Stimulated activated naive CD4-positive, alpha-beta T cell (primary cell): Measurements from ENCODE around the gene SMYD3.
"Not testable (repeated sequence)": the region's sequence is repeated elsewhere in the genome, so short reads cannot be mapped to it uniquely, and the experiment has no call there.

Experiments used
- DNase-seq, 6 experiments: peaks; one replicate each; lab custom pipeline; 2025; lab: John Stamatoyannopoulos, UW

The SMYD3 gene

DNA sequence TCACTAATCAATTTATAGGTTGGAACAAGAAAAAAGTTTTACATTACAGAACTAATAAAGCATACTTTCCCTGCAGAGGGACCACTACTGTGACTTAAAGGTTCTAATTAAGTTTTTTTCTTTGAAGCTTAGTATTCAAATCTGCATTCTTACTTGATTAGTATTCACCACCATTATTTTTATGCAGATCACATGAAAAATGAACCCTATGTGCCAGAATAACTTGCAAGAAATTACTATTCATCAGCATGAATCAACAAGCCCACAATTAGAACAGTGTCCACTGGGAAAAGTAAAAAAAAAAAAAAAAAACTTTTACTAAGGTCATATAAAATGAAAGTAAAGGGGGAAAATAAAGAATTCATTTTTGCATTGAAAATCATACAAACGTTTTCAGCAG, 90.8 kb downstream of the SMYD3 start:
- no peak for DNase-seq

- DNase-seq, result no peak
These were observed 92.1 kb downstream of the SMYD3 start for GRCh38 chr1:246415028-246415427.

DNA sequence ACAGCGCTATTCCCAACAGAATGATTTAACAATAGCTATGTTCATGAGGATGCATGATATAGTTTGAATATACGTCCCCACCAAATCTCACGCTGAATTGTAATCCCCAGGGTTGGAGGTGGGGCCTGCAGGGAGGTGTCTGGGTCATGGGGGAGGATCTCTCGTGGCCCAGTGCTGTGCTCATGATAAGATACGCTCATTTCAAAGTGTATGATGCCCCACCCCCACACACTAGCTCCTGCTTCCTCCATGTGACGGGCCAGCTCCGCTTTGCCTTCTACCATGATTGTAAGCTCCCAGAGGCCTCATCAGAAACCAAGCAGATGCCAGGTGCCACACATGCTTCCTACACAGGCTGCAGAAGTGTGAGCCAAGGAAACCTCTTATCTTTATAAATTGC, 93.6 kb downstream of the SMYD3 start:
- no peak for DNase-seq

DNA sequence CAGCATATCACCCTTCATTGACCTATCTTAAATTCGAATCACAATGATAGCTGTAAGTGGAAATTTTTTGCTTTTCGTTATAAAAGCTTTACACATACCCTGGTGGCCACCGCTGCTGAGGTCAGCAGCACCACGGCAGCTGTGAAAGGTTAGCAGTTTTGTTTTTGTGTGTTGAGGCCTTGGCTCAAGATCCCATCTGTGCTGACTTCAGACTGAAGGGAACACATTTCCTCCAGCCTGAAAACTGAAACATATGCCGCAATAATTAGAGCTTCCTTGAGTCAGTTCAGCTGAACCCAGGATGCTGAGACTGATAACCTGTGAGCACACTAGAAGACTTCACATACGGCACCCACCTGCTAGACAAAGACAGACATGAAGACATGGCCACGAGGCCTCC, 103.0 kb downstream of the SMYD3 start:
- DNase-seq, result no peak

GRCh38 chr1:246398126-246398813, 108.8 kb downstream of the SMYD3 start:
- no peak for DNase-seq

- no peak for DNase-seq
These were observed 110.0 kb downstream of the SMYD3 start for GRCh38 chr1:246397046-246397445.

GRCh38 chr1:246396322-246396721, 110.8 kb downstream of the SMYD3 start:
- DNase-seq, result no peak

DNA sequence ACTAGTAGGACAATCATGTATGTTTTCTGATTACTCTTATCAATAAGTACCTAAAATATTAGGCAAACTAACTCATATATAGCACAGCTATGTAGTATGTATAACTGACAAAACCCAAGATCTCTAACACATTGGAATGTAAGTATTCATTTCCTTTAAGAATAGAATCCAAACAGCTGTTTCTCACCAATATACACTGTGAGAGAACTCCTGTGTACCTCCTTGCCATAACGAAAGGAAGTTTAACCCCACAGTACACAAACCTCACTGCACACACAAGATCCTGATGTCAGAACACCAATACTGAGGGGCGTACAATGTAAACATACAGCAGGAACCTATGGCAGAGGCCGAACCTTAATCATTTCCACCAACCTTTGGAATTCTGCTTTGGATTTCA, 113.0 kb downstream of the SMYD3 start:
- DNase-seq, result no peak

- no peak for DNase-seq
These were observed 116.2 kb downstream of the SMYD3 start for GRCh38 chr1:246390855-246391254.

GRCh38 chr1:246384616-246385015, 122.5 kb downstream of the SMYD3 start:
- no peak for DNase-seq

GRCh38 chr1:246383791-246384190, 123.3 kb downstream of the SMYD3 start:
- no peak for DNase-seq

DNA sequence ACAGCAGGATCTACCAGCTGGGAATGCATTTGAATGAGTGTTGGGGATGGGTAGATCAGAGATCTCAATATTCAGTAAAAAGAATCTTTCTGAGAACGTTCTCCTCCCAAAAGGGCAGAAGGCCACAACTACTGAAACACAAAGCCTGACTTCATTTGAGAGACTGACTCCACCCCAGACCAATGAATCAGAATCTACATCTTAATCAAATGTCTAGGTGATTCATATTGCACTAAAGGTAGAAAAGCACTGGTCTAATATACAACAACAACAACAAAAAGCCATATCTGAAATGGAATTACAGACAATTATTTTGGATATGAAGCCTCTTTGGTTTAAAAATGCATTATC, 123.9 kb downstream of the SMYD3 start:
- no peak for DNase-seq

- no peak for DNase-seq
These were observed 124.4 kb downstream of the SMYD3 start for GRCh38 chr1:246382589-246383238.

- DNase-seq, result no peak
These were observed 125.6 kb downstream of the SMYD3 start for GRCh38 chr1:246381452-246381851.

- no peak for DNase-seq
These were observed 129.4 kb downstream of the SMYD3 start for GRCh38 chr1:246377625-246378153.

- DNase-seq, result no peak
These were observed 133.1 kb downstream of the SMYD3 start for GRCh38 chr1:246373828-246374569.

DNA sequence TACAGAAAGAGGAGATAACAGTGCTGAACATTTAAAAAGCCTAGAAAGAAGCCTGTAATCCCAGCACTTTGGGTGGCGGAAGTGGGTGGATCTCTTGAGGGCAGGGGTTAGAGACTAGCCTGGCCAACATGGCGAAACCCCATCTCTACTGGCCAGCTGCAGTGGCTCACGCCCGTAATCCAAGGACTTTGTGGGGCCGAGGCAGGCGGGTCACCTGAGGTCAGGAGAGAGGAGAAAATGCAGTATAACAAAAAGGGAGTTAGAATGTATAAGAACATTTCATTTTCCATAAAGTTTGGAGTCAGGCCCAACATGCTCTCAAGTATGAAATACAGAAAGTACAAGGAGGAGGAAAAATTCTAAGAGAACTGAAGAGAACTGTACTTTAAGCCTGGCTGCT, 134.5 kb downstream of the SMYD3 start:
- no peak for DNase-seq

DNA sequence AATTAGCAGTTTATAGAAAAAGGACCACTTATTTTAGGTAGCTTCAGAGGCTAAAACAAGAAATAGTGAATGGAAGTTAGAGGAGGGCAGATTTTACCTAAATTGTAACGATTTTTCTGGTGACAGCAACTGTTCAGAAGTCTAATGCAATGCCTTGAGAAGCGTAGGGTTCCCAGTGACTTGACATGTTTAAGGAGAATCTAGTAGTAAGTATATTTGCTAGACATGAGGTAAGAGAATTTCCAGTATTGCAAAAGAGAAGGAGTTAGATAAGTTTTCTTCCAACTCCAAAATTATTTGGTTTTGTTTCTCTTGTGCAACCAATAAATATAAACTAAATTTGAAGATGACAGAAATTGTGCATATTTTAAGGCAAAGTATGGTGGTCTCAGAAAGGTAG, 140.0 kb downstream of the SMYD3 start:
- no peak for DNase-seq

GRCh38 chr1:246365708-246366107, 141.4 kb downstream of the SMYD3 start:
- no peak for DNase-seq

DNA sequence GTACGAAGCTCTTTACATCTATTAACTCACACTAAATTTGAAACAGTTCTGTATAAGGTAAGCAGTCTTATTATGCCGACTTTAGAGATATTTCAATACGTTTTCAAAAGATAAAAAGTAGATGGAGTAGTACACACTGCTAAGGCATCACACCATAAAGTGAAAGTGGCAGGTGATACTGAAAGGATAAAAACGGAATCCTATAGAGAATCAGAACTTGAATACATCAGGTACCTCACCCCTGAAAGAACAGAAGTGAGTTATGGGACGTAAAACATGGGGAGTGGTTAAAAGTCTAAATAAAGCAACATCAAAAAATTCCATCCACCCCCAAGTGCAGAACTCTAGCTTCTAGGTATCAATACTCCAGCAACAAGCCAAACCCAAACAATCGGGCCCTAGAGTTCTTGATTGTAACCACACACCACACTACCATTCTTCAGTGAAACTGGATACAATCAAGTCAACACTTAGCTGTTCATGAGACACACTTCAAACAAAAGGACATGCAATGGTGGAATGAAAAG, 142.6 kb downstream of the SMYD3 start:
- no peak for DNase-seq

- not testable (repeated sequence) for DNase-seq
These were observed 150.0 kb downstream of the SMYD3 start for GRCh38 chr1:246357014-246357598.
